ENCODE measurements around the gene CLCF1. TPM values are rescaled to one million over a fixed set of nuclear protein-coding genes. Genes with fewer than 3 reads are reported as not detected.

CLCF1 gene
- total and polyA plus RNA-seq, 4 donors = 2.6 to 19.5 (median 9.9) TPM

Other genes with a start within 250 kb of the CLCF1 start
- 10 to 100 TPM; 53.8 to 77.6 TPM for gene GRK2, start 107.1 kb downstream of the CLCF1 start, total RNA-seq
- gene GRK2, start 107.1 kb downstream of the CLCF1 start, polyA plus RNA-seq = 10 to 100 TPM; 29.3 to 53.6 TPM
- gene ANKRD13D, start 84.3 kb downstream of the CLCF1 start, total RNA-seq = 10 to 100 TPM; 43.2 to 96.1 TPM
- 100 to 1,000 TPM in 1 of 2 donors, 10 to 100 TPM in 1; 16.8 to 100 TPM for gene ANKRD13D, start 84.3 kb downstream of the CLCF1 start, polyA plus RNA-seq
- 10 to 100 TPM; 27.3 to 37.0 TPM for gene SSH3, start 70.1 kb downstream of the CLCF1 start, total RNA-seq
- 10 to 100 TPM; 13.3 to 24.1 TPM for gene SSH3, start 70.1 kb downstream of the CLCF1 start, polyA plus RNA-seq
- 10 to 100 TPM; 82.7 to 85.1 TPM for gene POLD4, start 20.1 kb downstream of the CLCF1 start, total RNA-seq
- 100 to 1,000 TPM; 175 to 338 TPM for gene POLD4, start 20.1 kb downstream of the CLCF1 start, polyA plus RNA-seq
- 10 to 100 TPM; 14.6 to 25.1 TPM for gene RAD9A, start 18.4 kb upstream of the CLCF1 start, total RNA-seq
- 10 to 100 TPM in 1 of 2 donors, 1 to 10 TPM in 1; 8.8 to 56.2 TPM for gene RAD9A, start 18.4 kb upstream of the CLCF1 start, polyA plus RNA-seq
- gene PPP1CA, start 28.3 kb upstream of the CLCF1 start, total RNA-seq = 10 to 100 TPM; 61.7 to 64.8 TPM
- 10 to 100 TPM; 79.6 to 92.0 TPM for gene PPP1CA, start 28.3 kb upstream of the CLCF1 start, polyA plus RNA-seq
- 1 to 10 TPM; 4.2 to 9.5 TPM for gene TBC1D10C, start 30.5 kb upstream of the CLCF1 start, total RNA-seq
- 1 to 10 TPM; 1.9 to 2.3 TPM for gene TBC1D10C, start 30.5 kb upstream of the CLCF1 start, polyA plus RNA-seq
- 1 to 10 TPM; 7.0 to 9.3 TPM for gene CARNS1, start 42.1 kb upstream of the CLCF1 start, total RNA-seq
- 1 to 10 TPM in 1 of 2 donors, under 1 TPM in 1; 0.38 to 8.1 TPM for gene CARNS1, start 42.1 kb upstream of the CLCF1 start, polyA plus RNA-seq
- gene RPS6KB2, start 54.9 kb upstream of the CLCF1 start, total RNA-seq = 10 to 100 TPM; 30.8 to 37.7 TPM
- 10 to 100 TPM; 38.2 to 84.8 TPM for gene RPS6KB2, start 54.9 kb upstream of the CLCF1 start, polyA plus RNA-seq
- 1 to 10 TPM; 2.9 to 4.8 TPM for gene PTPRCAP, start 64.1 kb upstream of the CLCF1 start, total RNA-seq
- 10 to 100 TPM in 1 of 2 donors, 1 to 10 TPM in 1; 2.0 to 13.8 TPM for gene PTPRCAP, start 64.1 kb upstream of the CLCF1 start, polyA plus RNA-seq
- 10 to 100 TPM; 77.6 to 79.6 TPM for gene CORO1B, start 69.9 kb upstream of the CLCF1 start, total RNA-seq
- 10 to 100 TPM; 45.7 to 96.7 TPM for gene CORO1B, start 69.9 kb upstream of the CLCF1 start, polyA plus RNA-seq
- not detected for gene GPR152, start 79.1 kb upstream of the CLCF1 start, total RNA-seq
- not detected for gene GPR152, start 79.1 kb upstream of the CLCF1 start, polyA plus RNA-seq
- 1 to 10 TPM; 2.4 TPM for gene CABP4, start 81.8 kb upstream of the CLCF1 start, total RNA-seq
- gene CABP4, start 81.8 kb upstream of the CLCF1 start, polyA plus RNA-seq = 1 to 10 TPM in 1 of 2 donors, under 1 TPM in 1; 0.33 to 3.9 TPM
- gene TMEM134, start 95.7 kb upstream of the CLCF1 start, total RNA-seq = 10 to 100 TPM; 34.1 to 37.6 TPM
- gene TMEM134, start 95.7 kb upstream of the CLCF1 start, polyA plus RNA-seq = 10 to 100 TPM; 20.0 to 63.2 TPM
- 10 to 100 TPM; 61.2 to 63.1 TPM for gene AIP, start 109.4 kb upstream of the CLCF1 start, total RNA-seq
- 100 to 1,000 TPM; 105 to 141 TPM for gene AIP, start 109.4 kb upstream of the CLCF1 start, polyA plus RNA-seq
- 10 to 100 TPM; 40.5 to 48.8 TPM for gene PITPNM1, start 131.8 kb upstream of the CLCF1 start, total RNA-seq
- 10 to 100 TPM; 11.8 to 22.5 TPM for gene PITPNM1, start 131.8 kb upstream of the CLCF1 start, polyA plus RNA-seq
- 10 to 100 TPM; 40.8 to 65.6 TPM for gene CDK2AP2, start 134.6 kb upstream of the CLCF1 start, total RNA-seq
- 100 to 1,000 TPM in 1 of 2 donors, 10 to 100 TPM in 1; 87.3 to 105 TPM for gene CDK2AP2, start 134.6 kb upstream of the CLCF1 start, polyA plus RNA-seq
- not detected for gene CABP2, start 149.8 kb upstream of the CLCF1 start, total RNA-seq
- gene CABP2, start 149.8 kb upstream of the CLCF1 start, polyA plus RNA-seq = not detected
- 100 to 1,000 TPM; 371 to 432 TPM for gene GSTP1, start 210.2 kb upstream of the CLCF1 start, total RNA-seq
- gene GSTP1, start 210.2 kb upstream of the CLCF1 start, polyA plus RNA-seq = 100 to 1,000 TPM; 559 to 782 TPM
- 100 to 1,000 TPM; 113 to 123 TPM for gene NDUFV1, start 233.3 kb upstream of the CLCF1 start, total RNA-seq
- gene NDUFV1, start 233.3 kb upstream of the CLCF1 start, polyA plus RNA-seq = 100 to 1,000 TPM; 104 to 295 TPM